Heart left ventricle (tissue), 13 donors: Measurements from ENCODE around the gene ADAMTS7.

Source experiments
- POLR2A ChIP-seq, 2 donors: fragments of 450-650 bp; IDR thresholded peaks; one replicate each; pipeline ENCODE4 v1.6.1; 2017; ENCODE audit warnings: antibody characterized with exemption in 2 of 2, mild to moderate bottlenecking in 2 of 2, moderate library complexity in 2 of 2
- TF ChIP-seq, protein P1 (sequence below), 12 donors: fragments of 200-600 bp; sonication (generic) in 4 of 12; IDR thresholded peaks; one replicate each; pipeline versions ENCODE4 v1.5.0 to v1.8.0; 2018 to 2022; ENCODE audit warnings: antibody characterized with exemption in 12 of 12, mild to moderate bottlenecking in 5 of 12
- donor health status: ischemic (EF 13 %, LVEDD 7.1; RV severe dilation, severe dysfunction).
- donor health status: DM: no; HTN: yes; CAD: no.
- donor health status: DM: no; HTN: no; CAD: no.
- donor health status: ischemic (EF 25% LVEDD 6.9; RV normal size, moderate dysfunction).
- donor health status: ischemic (EF 25% LVEDD 5.7; RV mildly dilated, moderate dysfunction).
- donor health status: ischemic (EF 35%, LVEDD 5.7; RV mildly dilated, moderate dysfunction).
- donor health status: nonischemic (EF 11% LVEDD 7.7; RV severe dilation, severe dysfunction).
- donor health status: DM: yes; HTN: yes; CAD: no.
- donor health status: PGD.
- donor health status: ischemic (EF 29% LVEDD 5.4; RV normal size, mild dysfunction).
- donor health status: nonischemic (EF 23%, LVEDD 6.1; RV moderate dilation, normal function).

DNA sequence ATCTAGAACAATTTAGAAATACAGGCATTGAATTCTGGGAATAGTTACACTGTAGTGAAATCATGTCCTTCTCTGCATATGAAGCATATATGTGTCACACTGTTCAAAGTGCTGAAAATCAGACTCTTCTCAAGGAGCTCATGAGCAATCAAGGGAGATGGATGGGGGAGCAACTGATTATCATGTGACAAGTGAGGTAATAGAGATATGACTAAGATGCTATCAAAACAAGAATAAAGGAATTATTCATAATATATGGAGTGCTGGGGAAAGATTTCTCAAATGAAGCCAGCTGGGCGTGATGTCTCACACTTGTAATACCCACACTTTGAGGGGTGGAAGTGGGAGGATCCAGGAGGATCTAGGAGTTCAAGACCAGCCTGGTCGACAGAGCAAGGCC, 95.3 kb downstream of the ADAMTS7 start:
- no peak for TF ChIP-seq POLR2A (IDR thresholded peaks at IDR 0.05)
- TF ChIP-seq, protein P1, sequence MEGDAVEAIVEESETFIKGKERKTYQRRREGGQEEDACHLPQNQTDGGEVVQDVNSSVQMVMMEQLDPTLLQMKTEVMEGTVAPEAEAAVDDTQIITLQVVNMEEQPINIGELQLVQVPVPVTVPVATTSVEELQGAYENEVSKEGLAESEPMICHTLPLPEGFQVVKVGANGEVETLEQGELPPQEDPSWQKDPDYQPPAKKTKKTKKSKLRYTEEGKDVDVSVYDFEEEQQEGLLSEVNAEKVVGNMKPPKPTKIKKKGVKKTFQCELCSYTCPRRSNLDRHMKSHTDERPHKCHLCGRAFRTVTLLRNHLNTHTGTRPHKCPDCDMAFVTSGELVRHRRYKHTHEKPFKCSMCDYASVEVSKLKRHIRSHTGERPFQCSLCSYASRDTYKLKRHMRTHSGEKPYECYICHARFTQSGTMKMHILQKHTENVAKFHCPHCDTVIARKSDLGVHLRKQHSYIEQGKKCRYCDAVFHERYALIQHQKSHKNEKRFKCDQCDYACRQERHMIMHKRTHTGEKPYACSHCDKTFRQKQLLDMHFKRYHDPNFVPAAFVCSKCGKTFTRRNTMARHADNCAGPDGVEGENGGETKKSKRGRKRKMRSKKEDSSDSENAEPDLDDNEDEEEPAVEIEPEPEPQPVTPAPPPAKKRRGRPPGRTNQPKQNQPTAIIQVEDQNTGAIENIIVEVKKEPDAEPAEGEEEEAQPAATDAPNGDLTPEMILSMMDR (IDR thresholded peaks at IDR 0.05): no peak
